Neural crest cell (in vitro differentiated cells): ENCODE data around the gene KDM4B. TPM values are rescaled to one million over a fixed set of nuclear protein-coding genes. Genes with fewer than 3 reads are reported as not detected.

Experiments
- DNase-seq: peaks from one replicate; pipeline ENCODE4 v3.0.0; 2021; ENCODE audit warnings: low read depth, mixed read lengths, low spot score
- H3K27ac Mint-ChIP-seq: one replicate; pipeline ENCODE4 v1.8.0; 2021; ENCODE audit warnings: mild to moderate bottlenecking, mixed read lengths; ENCODE audit not compliant: unreplicated experiment
- H3K27me3 Mint-ChIP-seq: 2 replicates; pipeline ENCODE4 v1.8.0; 2021; ENCODE audit warnings: low read depth, mild to moderate bottlenecking, mixed read lengths
- H3K36me3 Mint-ChIP-seq: 2 replicates; pipeline ENCODE4 v1.8.0; 2021; ENCODE audit warnings: low read depth, mild to moderate bottlenecking, mixed read lengths
- H3K4me1 Mint-ChIP-seq: 2 replicates; pipeline ENCODE4 v1.8.0; 2021; ENCODE audit warnings: mixed read lengths
- H3K4me3 Mint-ChIP-seq: one replicate; pipeline ENCODE4 v1.8.0; 2021; ENCODE audit warnings: mild to moderate bottlenecking, mixed read lengths
- H3K9me3 Mint-ChIP-seq: 2 replicates; pipeline ENCODE4 v1.8.0; 2021; ENCODE audit warnings: mixed read lengths
- total RNA-seq: library from RNA; stranded (reverse); gene quantifications from 2 replicates; pipeline ENCODE4 v1.2.1, GENCODE V29; 2021
- TF ChIP-seq, protein P1 (sequence below): fragments of 200-600 bp; sonication (generic); conservative IDR thresholded peaks from 2 replicates; pipeline ENCODE4 v1.5.0; 2021; ENCODE audit warnings: antibody characterized with exemption, mild to moderate bottlenecking

The KDM4B gene
- total RNA-seq, 1 donor from 2014 or later: 45.4 TPM

DNA sequence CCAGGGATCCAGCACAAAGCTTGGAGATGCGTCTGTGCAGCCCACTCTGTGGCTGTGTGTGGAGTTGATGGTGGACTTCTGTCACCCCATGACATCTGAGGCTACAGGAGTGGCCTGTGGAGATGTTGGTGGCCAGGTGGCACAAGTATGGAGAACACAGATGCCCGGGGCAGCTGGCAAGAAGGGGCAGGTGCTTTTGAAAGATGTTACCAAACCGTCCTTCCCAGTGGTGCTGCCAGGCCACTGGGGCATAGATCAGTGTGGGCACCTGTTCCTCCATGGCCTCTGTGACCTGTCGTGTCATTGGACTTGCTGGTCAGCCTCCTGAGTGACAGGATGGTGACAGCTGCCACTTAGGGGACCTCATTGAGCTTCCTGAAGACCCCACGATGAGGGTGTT is 36.2 kb downstream of the KDM4B start:
- peaks cover 22% of the 10 kb centered on the region for H3K36me3 Mint-ChIP-seq
- TF ChIP-seq, protein P1, sequence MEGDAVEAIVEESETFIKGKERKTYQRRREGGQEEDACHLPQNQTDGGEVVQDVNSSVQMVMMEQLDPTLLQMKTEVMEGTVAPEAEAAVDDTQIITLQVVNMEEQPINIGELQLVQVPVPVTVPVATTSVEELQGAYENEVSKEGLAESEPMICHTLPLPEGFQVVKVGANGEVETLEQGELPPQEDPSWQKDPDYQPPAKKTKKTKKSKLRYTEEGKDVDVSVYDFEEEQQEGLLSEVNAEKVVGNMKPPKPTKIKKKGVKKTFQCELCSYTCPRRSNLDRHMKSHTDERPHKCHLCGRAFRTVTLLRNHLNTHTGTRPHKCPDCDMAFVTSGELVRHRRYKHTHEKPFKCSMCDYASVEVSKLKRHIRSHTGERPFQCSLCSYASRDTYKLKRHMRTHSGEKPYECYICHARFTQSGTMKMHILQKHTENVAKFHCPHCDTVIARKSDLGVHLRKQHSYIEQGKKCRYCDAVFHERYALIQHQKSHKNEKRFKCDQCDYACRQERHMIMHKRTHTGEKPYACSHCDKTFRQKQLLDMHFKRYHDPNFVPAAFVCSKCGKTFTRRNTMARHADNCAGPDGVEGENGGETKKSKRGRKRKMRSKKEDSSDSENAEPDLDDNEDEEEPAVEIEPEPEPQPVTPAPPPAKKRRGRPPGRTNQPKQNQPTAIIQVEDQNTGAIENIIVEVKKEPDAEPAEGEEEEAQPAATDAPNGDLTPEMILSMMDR: no peak
- H3K9me3 Mint-ChIP-seq: peaks cover 9% of the 10 kb centered on the region
- H3K27me3 Mint-ChIP-seq: no peaks in the 10 kb centered on the region
- H3K4me1 Mint-ChIP-seq: no peaks in the 10 kb centered on the region
- no peak overlapping the region for H3K27ac Mint-ChIP-seq
- no peak for DNase-seq
- no peak overlapping the region for H3K4me3 Mint-ChIP-seq

GRCh38 chr19:5006201-5006600 is 37.3 kb downstream of the KDM4B start:
- Mint-ChIP-seq H3K4me1 (peaks cover 4% of the 10 kb centered on the region), H3K27ac (no peak overlapping the region), H3K27me3 (no peaks in the 10 kb centered on the region), H3K9me3 (peaks cover 9% of the 10 kb centered on the region), H3K36me3 (peaks cover 15% of the 10 kb centered on the region), H3K4me3 (no peak overlapping the region)
- TF ChIP-seq, protein P1: no peak
- DNase-seq: no peak

- Mint-ChIP-seq H3K36me3 (peaks cover 11% of the 10 kb centered on the region), H3K27me3 (no peaks in the 10 kb centered on the region), H3K4me1 (peaks cover 5% of the 10 kb centered on the region), H3K9me3 (peaks cover 6% of the 10 kb centered on the region), H3K27ac (no peak overlapping the region), H3K4me3 (no peak overlapping the region)
- TF ChIP-seq, protein P1: no peak
- no peak for DNase-seq
Observed at GRCh38 chr19:5006821-5007220, 37.9 kb downstream of the KDM4B start.

DNA sequence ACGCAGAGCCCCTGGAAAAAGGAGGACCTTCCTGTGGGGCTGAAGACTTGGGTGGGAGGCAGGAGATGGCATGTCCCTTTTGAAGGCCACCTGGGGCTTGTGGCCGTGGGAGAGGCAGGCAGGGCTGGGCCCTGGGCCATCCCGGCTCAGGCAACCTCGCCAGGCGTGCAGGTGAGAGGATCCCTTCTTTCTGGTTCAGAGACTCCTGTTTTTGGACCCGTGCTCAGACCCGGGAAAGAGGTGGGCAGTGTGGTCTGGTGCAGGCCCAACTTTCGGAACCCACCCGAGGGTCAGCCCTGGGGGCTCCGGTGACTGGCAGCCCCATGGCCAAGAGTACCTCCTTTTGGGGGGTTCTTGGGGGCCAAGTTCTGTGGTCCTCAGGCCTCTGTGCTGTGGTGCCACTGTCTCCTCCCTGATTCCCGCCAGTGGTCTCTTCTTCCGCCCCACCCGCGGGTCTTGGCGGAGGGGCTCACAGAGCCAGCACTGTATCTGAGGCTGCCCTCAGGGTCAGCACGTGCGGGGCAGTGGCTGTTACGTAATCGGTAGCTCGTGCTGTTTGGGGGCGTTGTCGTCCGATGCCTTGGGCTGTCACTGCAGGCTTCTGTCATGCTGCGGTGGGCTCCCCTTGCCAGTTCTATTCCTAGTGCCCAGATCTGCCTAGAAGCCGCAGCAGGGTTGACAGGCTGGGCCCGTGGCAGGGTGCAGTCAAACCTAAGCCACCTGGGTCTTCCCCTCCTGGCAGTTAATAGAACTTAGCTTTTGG is 42.7 kb downstream of the KDM4B start:
- H3K27me3 Mint-ChIP-seq: no peaks in the 10 kb centered on the region
- no peak overlapping the region for H3K4me3 Mint-ChIP-seq
- peak; percentile 34 for DNase-seq
- H3K36me3 Mint-ChIP-seq: peaks cover 11% of the 10 kb centered on the region
- H3K9me3 Mint-ChIP-seq: peaks cover 6% of the 10 kb centered on the region
- H3K27ac Mint-ChIP-seq: peak overlapping the region; percentile 12
- TF ChIP-seq, protein P1: no peak
- H3K4me1 Mint-ChIP-seq: peaks cover 9% of the 10 kb centered on the region

DNA sequence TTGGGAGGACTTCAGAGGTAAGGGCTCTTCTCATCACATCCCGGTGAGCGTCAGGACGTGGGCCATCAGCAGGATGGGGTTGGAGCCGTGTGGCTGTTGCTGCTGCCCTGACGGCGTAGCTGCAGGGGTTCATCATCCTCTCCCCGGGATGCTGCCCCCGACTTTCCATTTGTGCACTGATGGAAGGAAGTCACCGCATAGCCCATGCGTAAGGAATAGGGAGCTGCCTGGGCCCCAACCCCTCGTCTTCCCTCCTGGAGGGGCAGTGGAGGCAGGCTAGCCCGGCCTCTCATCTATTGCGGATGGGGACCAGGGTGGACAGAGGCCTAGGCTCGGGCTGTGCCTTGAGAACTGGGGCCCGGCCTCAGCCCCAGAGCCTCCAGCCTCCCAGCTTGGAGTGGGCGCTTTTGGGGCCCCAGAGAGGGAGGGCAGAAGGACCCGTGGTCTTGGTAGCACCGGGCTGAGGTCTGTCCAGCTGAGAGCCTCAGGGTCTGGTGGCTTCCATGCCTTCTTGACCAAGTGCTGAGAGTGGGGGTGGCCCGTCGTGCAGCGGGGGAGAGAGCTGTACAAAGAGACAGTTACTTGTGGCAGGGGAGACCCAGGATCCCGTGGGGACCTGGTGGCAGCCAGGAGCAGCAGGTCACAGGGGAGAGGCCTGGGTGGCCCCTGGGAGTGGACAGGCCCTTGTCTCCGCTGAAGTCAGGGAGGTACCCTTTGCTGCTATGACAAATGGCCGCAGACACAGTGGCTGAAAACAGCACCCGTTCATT is 44.0 kb downstream of the KDM4B start:
- Mint-ChIP-seq H3K27me3 (no peaks in the 10 kb centered on the region), H3K27ac (peak overlapping the region; percentile 19), H3K36me3 (peaks cover 5% of the 10 kb centered on the region)

More for the DNA sequence above, 44.0 kb downstream of the KDM4B start:
- DNase-seq: no peak
- peaks cover 3% of the 10 kb centered on the region for H3K9me3 Mint-ChIP-seq
- peaks cover 9% of the 10 kb centered on the region for H3K4me1 Mint-ChIP-seq
- no peak overlapping the region for H3K4me3 Mint-ChIP-seq
- TF ChIP-seq, protein P1: no peak
